Measurements from ENCODE around the gene ALDH3A1.

The ALDH3A1 gene

GRCh38 chr17:19748807-19749193, 702 bp upstream of the ALDH3A1 start:
- no peaks in the 10 kb centered on the region for H3F3A ChIP-seq (ENCODE audit: control insufficient read depth, insufficient read depth)
- H3K27me3 ChIP-seq (ENCODE audit: control insufficient read depth, low read length) = 0 out of 2 replicates have a peak, but pooled peaks cover 1% of the 10 kb centered on the region
- H3K4me1 ChIP-seq (ENCODE audit: control insufficient read depth, low read length) = no peaks in the 10 kb centered on the region
- H3K79me2 ChIP-seq (ENCODE audit: control insufficient read depth, low read length) = no peaks in the 10 kb centered on the region
- H3K9me2 ChIP-seq (replicated peaks; ENCODE audit: control insufficient read depth, low read length) = no peaks in the 10 kb centered on the region
- TF ChIP-seq, protein P1, sequence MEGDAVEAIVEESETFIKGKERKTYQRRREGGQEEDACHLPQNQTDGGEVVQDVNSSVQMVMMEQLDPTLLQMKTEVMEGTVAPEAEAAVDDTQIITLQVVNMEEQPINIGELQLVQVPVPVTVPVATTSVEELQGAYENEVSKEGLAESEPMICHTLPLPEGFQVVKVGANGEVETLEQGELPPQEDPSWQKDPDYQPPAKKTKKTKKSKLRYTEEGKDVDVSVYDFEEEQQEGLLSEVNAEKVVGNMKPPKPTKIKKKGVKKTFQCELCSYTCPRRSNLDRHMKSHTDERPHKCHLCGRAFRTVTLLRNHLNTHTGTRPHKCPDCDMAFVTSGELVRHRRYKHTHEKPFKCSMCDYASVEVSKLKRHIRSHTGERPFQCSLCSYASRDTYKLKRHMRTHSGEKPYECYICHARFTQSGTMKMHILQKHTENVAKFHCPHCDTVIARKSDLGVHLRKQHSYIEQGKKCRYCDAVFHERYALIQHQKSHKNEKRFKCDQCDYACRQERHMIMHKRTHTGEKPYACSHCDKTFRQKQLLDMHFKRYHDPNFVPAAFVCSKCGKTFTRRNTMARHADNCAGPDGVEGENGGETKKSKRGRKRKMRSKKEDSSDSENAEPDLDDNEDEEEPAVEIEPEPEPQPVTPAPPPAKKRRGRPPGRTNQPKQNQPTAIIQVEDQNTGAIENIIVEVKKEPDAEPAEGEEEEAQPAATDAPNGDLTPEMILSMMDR (IDR thresholded peaks at IDR 0.05; ENCODE audit: low read depth, low read length, poor library complexity, severe bottlenecking) = no peak
- no peak for TF ChIP-seq EZH2phosphoT487 (IDR thresholded peaks at IDR 0.05; ENCODE audit: borderline replicate concordance, low read length)
- no peak overlapping the region for H3K4me3 ChIP-seq (ENCODE audit: low read length)
- H3K4me2 ChIP-seq (ENCODE audit: low read length) = no peak overlapping the region
- H3K36me3 ChIP-seq (ENCODE audit: control insufficient read depth, low read length) = no peaks in the 10 kb centered on the region
- no peaks in the 10 kb centered on the region for H3K9me3 ChIP-seq (ENCODE audit: control insufficient read depth, insufficient read depth, low read length)
- no peaks in the 10 kb centered on the region for H4K20me1 ChIP-seq (ENCODE audit: control insufficient read depth, insufficient read depth, low read depth, low read length)
- no peak overlapping the region for H3K27ac ChIP-seq (ENCODE audit: low read depth, low read length)

DNA sequence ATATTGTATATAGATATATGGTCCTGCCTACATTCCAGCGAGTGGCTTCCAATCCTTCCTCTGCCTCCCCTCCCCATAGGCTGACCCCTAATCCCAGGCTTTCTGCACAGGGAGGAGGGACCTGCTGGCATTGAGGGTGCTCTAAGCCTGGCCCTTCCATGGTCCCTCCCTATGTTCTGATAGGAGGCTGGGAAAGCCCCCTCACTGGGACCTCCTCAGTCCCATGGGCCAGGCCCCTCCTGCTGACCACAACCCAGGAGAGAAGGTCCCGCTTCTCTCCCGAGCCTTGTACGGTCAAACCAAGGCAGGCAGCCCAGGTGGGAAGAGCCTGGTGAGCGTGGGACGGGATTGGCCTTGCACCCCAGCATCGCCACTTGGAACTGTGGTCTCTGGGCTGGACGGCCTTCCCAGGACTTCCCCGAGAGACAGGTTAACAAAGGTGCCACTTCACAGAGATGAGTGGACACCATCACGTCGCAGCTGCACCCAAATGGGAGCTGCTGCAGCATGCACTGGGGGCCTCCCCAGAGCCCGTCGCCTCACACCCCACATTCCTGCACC, 859 bp downstream of the ALDH3A1 start:
- Histone ChIP-seq H3K4me2 (ENCODE audit: low read length) (no peak overlapping the region), H3K4me1 (ENCODE audit: control insufficient read depth, low read length) (no peaks in the 10 kb centered on the region), H3K36me3 (ENCODE audit: control insufficient read depth, low read length) (no peaks in the 10 kb centered on the region), H3K9me3 (ENCODE audit: control insufficient read depth, insufficient read depth, low read length) (no peaks in the 10 kb centered on the region), H3K4me3 (ENCODE audit: low read length) (no peak overlapping the region), H3K79me2 (ENCODE audit: control insufficient read depth, low read length) (no peaks in the 10 kb centered on the region), H4K20me1 (ENCODE audit: control insufficient read depth, insufficient read depth, low read depth, low read length) (no peaks in the 10 kb centered on the region), H3F3A (ENCODE audit: control insufficient read depth, insufficient read depth) (no peaks in the 10 kb centered on the region), H3K27ac (ENCODE audit: low read depth, low read length) (no peak overlapping the region), H3K9me2 (replicated peaks; ENCODE audit: control insufficient read depth, low read length) (no peaks in the 10 kb centered on the region), H3K27me3 (ENCODE audit: control insufficient read depth, low read length) (no peaks in the 10 kb centered on the region)
- TF ChIP-seq, protein P1 (IDR thresholded peaks at IDR 0.05; ENCODE audit: low read depth, low read length, poor library complexity, severe bottlenecking) = no peak
- TF ChIP-seq EZH2phosphoT487 (IDR thresholded peaks at IDR 0.05; ENCODE audit: borderline replicate concordance, low read length) = no peak

GRCh38 chr17:19746517-19746916, 1.6 kb downstream of the ALDH3A1 start:
- Histone ChIP-seq H3K4me2 (ENCODE audit: low read length) (no peak overlapping the region), H3K79me2 (ENCODE audit: control insufficient read depth, low read length) (no peaks in the 10 kb centered on the region)

More at GRCh38 chr17:19746517-19746916, 1.6 kb downstream of the ALDH3A1 start:
- H3K4me3 ChIP-seq (ENCODE audit: low read length) = no peak overlapping the region
- no peaks in the 10 kb centered on the region for H3K27me3 ChIP-seq (ENCODE audit: control insufficient read depth, low read length)
- H3F3A ChIP-seq (ENCODE audit: control insufficient read depth, insufficient read depth) = no peaks in the 10 kb centered on the region
- no peaks in the 10 kb centered on the region for H3K4me1 ChIP-seq (ENCODE audit: control insufficient read depth, low read length)
- TF ChIP-seq EZH2phosphoT487 (IDR thresholded peaks at IDR 0.05; ENCODE audit: borderline replicate concordance, low read length) = no peak
- TF ChIP-seq, protein P1 (IDR thresholded peaks at IDR 0.05; ENCODE audit: low read depth, low read length, poor library complexity, severe bottlenecking) = no peak
- no peaks in the 10 kb centered on the region for H3K9me3 ChIP-seq (ENCODE audit: control insufficient read depth, insufficient read depth, low read length)
- no peaks in the 10 kb centered on the region for H3K9me2 ChIP-seq (replicated peaks; ENCODE audit: control insufficient read depth, low read length)
- H3K36me3 ChIP-seq (ENCODE audit: control insufficient read depth, low read length) = no peaks in the 10 kb centered on the region
- H3K27ac ChIP-seq (ENCODE audit: low read depth, low read length) = no peak overlapping the region
- no peaks in the 10 kb centered on the region for H4K20me1 ChIP-seq (ENCODE audit: control insufficient read depth, insufficient read depth, low read depth, low read length)
